ENCODE measurements around the gene PSEN2.
A peak's percentile ranks its signal among the peaks of the same experiment; 100 is the strongest.

PSEN2 gene

DNA sequence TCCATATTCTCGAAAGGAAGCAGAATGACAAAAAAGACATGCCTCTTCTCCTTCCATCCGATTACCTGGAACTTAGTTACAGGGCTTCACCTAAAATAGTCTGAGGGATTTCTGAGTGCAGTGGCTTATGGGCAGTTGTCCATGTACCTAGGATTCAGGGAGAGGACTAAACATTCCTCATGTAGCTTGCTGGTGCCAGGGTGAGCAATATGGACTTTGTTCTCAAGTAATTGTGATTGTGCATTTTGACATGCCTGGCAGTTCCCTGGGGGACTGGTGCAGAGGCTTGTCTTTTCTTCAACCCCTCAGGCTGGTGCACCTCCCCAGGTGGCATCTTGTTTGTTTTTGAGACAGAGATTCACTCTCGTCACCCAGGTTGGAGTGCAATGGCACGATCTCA is 6.1 kb upstream of the PSEN2 start:
- no peak for FAIRE-seq
- no peak for DNase-seq (ENCODE audit: low spot score)

DNA sequence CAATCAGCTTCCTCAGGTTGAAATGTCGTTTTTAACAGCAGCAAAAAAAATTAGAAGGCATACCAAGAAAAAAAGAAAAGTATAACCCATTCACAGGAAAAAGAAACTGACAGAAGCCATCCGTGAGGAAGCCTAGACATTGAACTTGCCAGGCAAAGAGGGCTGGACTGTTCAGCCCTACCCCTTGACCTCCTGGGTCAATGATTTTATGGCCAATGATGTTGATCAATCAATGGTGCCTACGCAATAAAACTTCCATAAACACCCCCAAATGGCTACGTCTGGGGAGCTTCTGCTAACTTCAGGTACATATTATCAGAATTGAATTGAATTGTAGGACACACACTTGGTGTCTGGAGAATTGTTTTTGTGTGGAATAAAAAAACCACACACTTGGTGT is 4.8 kb upstream of the PSEN2 start:
- FAIRE-seq (no peak), DNase-seq (ENCODE audit: low spot score) (no peak)

DNA sequence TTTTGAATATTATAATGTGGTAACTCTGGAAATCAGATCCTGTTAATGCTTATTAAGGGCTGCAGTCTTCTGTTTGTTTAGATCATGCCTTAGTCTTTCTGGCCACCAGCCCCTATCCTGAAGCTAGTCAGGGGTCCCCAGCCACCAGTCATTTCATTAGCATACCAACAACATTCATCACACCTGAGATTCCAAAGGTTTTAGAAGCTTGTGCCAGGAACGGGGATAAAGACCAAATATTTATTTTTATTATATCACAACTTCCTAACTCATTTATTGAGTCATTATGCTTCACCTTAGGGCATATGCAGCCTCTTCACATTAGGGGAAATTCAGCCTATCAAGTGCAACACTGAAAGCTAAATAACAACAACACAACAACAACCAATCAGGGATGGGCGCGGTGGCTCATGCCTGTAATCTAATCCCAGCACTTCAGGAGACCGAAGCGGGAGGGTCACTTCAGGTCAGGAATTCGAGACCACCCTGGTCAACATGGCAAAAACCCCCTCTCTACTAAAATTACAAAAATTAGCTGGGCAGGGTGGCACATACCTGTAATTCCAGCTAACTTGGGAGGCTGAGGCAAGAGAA is 2.9 kb upstream of the PSEN2 start:
- DNase-seq (ENCODE audit: low spot score) (no peak), FAIRE-seq (no peak)

DNA sequence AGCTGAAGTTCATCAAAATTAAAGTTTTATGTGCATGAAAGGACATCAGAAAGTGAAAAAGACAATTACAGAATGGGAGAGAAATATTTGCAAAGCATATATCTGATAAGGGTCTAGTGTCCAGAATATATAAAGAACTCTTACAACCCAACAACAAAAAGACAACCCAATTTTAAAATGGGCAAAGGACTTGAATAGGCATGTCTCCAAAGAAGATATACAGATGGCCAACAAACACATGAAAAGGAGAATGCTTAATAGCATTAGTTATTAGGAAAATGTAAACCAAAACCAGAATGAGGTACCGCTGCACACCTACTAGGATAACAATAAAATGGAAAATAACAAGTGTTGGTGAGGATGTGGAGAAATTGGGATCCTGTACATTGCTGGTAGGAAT is 1.7 kb upstream of the PSEN2 start:
- no peak for FAIRE-seq
- DNase-seq (ENCODE audit: low spot score): no peak

DNA sequence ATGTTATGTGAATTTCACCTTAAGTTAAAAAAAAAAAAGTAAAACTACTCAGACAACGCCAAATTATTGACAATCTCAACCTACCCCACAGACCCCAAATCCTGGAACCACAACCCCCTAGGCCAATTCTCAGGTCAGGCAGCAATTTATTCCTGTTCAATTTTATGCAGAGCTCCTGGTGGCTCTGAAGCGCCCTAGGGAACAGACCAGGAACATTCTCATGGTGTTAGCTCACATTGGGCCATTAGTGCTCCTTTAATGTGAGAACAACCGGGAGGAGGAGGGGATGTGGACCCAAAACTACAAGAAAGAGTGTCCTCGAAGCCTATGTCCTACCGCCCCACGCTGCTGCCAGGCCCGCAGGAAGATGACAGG is 403 bp upstream of the PSEN2 start:
- DNase-seq (ENCODE audit: low spot score) (no peak), FAIRE-seq (no peak)

DNA sequence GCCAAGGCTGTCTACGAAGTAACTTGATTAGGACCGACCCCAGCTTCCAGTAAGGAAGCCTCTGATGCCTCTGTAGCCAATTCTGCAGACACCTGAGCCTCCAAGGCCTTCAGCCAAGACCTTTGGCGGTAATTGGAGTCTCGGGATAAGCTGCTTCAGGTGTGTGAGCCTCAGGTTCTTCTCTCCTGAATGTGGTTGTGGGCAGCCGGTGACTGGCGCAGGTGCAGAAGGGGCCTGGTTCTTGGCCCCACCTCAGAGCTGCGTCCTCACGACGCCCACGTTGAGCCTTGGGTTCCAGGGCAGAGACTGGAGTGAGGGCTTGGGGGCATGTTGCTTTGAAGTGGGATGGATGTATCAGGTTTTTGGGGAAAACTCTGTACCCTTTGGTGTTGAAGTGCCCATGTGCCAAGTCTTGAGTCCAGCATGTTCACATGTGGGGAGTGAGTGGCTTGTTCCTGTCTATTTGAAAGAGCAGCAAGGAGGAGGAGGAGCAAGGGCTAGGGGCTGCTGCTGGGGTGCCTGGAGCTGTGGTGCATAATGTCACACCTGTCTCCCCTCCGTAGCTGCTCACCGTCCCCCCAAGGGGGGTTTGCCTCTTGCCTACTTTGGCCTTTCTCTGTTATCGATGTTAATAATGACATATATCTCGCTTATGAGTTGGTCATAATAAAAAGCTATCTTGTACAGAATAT is 1.4 kb downstream of the PSEN2 start:
- DNase-seq (ENCODE audit: low spot score): no peak
- FAIRE-seq: no peak

DNA sequence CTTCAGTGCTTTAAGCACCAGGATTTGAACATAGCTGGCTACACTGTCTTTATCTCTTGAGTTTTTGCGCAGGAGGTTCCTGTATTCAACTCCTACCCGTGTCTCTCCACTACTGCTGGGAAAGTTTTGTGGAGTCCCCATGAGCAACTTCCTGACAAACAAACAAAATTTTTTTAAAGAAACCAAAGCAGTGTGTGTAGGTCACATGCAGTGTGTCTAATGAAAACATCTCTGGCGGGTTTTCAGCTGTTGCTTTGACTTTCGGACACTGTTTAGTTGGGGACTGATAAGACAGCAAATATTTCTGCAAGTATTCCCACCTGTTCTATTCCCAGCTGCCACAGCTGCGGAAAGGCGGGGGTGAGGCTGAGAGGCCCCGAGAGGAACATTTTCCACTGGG is 2.0 kb downstream of the PSEN2 start:
- DNase-seq (ENCODE audit: low spot score): no peak
- no peak for FAIRE-seq

DNA sequence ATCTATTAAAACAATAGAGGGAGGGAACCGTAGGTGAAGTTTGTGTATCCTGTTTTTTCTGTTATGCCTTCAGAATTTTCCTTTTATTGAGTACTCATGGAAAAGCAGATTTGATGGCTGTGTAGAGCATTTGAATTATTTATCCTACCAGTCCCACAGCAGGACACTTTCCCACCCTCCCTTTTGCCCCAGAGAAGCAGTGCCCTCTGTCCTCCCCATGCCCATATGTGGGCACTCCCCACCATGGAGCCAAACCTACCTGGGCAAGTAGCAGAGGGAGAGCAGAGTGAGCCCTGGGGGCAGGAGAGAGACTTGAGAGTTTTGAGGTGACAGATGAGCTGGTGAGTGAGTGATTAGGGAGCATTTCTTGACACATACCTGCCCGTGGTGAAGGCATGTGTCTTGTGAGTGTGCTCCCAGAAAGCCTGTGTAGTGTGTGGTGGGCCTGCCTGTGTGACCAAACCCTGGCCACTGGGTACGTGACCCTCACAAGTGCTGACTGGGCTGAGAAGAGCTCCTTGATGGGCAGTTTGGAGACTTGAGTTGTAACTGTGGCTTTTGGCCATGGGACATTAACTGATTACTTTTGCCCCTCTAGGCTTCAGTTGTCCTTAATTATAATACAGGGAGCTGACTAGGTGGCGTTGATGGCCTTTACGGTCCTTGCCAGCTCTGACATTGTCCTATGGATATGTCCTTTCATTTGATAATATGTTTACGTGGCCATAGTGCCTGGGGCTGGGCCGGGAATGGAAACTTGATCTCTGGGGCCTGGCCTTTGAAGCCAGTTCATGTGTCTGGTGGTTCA is 3.6 kb downstream of the PSEN2 start:
- FAIRE-seq: no peak
- DNase-seq (ENCODE audit: low spot score): no peak

DNA sequence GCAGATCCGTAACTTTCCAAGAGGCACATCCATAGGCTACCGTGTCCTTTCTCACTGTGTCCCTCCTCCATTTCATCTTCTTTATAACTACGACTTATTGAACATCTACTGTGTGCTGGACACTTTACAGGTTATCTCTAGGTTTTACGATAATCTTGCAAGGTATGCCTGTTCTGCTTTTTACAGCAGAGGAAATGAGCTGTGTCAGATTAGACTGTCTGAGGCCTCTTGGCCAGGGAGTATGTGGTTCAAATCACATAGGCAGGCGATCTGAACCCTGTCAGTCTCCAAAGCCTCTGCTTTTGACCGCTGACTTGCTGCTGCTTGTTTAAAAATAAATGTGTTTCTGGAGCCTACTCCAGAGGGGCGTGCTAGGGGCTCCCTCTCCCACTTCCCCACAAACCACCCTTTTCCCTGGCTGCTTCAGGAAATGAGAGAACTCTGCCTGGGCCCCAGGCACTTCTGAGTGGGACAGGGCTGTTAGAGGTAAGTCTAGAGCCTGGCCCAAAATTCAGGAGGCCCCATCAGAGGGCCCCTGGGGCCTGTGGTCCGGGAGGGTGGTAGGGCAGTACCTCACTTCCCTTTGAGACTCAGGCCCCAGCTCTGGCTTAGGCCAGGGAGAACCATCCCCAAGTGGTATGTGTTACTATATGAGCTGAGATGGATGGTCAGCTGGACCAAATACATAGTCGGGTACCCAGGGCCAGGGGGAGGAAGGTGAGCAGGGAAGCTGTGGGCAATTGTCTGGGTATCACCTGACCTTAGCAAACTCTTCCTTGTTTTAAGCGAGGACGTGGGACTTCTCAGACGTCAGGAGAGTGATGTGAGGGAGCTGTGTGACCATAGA is 4.4 kb downstream of the PSEN2 start:
- DNase-seq (ENCODE audit: low spot score) (no peak), FAIRE-seq (no peak)

DNA sequence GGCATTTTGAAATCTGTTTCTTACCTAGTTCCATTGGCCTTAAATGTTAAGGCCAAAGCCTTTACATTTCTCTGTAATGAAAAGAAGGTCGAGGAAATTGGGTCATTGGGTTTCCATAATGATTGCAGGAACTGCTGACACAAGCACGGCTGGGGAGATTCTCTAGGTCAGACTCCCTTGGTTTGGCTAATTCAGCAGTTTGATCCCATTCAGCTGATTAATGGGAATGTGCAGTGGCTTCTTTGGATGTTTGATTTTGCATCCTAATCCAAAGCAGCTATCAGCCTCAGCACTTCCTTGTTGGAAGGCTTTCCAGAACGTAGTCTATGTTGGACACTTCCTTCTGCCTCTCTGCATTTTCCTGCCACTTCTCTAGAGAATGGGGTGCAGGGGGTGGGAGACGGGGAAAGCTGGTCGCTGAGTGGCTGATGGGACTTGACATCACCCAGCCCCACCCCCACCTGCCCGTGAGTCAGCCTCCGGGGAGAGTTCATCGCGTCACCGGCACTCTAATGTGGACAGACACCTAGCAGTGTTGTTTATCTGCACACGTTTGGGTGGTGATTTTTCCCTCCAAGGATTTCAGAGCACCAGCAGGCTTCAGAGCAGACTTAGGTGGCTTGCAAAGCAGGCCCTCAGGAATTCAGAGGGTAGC is 5.4 kb downstream of the PSEN2 start:
- DNase-seq (ENCODE audit: low spot score) (peak; percentile 22), FAIRE-seq (no peak)

DNA sequence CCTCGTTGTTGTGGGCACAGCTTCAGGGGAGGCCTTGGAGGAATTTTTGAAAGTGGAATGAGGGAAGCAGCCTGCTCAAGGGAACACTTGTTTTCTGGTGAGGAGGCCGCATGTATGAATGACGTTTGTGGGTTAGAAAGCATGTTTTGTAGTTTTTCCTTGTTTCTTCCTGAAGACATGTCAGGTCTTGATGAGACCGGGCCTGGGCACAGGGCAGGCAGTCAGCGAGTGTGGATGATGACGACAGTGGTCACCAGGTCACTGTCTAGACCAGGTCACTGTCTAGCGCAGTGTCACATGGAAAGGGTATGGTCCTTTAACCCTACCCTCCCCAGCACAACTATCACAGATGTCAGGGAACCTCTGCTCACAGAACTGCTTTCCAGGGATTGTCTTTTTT is 7.3 kb downstream of the PSEN2 start:
- DNase-seq (ENCODE audit: low spot score) (no peak), FAIRE-seq (no peak)

DNA sequence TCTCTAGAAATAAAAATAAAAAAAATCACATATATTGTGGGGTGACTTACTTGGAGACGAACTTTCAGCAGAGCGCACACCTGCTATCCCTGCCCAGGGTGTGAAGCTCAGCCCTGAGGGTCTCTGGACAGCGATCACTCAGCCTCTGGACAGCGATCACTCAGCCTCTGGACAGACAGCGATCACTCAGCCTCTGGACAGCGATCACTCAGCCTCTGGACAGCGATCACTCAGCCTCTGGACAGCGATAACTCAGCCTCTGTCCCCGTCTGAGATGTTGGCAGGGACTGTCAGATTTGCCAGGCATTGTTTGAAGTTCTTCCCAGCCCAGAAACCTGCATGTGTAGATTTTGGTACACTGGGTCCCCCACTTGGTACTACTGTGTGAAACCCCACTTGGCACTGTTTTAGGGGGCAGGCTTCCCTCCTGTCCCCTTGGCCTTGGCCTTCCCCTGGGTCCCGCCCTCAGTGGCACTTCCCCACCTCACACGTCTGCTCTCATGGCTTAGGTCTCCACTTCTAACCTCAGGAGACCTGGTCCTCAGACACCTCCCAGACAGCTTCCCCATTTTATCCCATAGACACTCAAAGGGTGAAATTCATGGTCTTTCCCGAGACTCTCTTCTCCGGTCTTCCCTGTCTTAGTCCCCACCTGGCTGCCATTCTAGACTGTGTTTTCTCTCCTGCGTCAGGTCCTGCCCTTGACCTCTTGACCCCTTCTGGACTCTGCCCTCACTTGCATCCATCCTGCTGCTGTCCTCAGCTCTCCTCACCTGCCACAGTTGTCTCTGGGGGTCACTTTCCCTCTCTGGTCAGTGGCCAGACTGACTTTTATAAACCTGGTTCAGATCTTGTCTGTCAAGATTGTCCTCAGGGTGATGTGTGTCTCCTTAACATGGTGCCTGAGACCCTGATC is 10.2 kb downstream of the PSEN2 start:
- FAIRE-seq (no peak), DNase-seq (ENCODE audit: low spot score) (no peak)

DNA sequence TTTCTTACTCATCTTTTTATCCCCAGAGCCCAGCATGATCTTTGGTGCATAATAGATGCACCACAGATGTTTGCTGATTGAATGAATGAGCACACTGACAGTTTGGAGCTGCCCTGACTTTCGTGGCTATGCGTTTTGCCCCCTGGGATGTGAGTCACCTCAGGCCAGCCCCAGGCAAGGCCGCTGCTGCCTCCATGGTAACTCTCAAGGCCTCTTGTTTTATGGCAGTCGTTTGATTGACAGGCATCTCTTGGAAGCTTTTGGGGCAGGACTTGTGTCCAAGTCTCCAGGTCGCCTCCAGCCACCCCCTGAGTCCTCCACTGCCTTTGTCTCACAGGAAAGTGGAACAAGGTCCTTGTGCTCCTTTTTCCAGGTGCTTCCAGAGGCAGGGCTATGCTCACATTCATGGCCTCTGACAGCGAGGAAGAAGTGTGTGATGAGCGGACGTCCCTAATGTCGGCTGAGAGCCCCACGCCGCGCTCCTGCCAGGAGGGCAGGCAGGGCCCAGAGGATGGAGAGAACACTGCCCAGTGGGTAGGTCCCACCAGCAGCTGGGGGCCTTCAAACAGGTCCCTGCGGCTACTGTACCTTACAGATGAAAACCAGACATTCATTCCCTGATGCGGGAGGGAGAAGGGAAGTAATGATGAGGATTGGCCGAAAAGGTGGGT is 11.2 kb downstream of the PSEN2 start:
- no peak for FAIRE-seq

DNA sequence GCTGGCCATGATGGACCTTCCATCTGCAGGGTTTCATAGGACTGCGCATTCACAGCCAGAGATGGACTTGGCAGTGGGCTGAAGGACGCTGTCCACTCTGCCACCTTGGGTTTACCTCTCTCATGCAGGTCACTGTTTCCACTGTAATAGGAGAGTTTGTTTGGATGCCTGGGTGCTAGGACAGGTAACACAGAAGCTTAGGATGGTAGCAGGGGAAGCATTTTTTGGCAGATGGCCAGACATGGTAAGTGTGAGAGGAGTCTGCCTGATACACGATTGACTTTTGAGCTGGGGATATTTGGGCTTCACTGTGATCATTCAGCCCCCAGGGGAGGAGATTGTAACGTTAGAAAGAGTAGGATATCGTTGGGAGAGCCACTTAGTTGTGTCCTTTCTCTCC is 11.8 kb downstream of the PSEN2 start:
- FAIRE-seq (no peak), DNase-seq (ENCODE audit: low spot score) (no peak)

More for the DNA sequence above, 11.2 kb downstream of the PSEN2 start:
- DNase-seq (ENCODE audit: low spot score): no peak

DNA sequence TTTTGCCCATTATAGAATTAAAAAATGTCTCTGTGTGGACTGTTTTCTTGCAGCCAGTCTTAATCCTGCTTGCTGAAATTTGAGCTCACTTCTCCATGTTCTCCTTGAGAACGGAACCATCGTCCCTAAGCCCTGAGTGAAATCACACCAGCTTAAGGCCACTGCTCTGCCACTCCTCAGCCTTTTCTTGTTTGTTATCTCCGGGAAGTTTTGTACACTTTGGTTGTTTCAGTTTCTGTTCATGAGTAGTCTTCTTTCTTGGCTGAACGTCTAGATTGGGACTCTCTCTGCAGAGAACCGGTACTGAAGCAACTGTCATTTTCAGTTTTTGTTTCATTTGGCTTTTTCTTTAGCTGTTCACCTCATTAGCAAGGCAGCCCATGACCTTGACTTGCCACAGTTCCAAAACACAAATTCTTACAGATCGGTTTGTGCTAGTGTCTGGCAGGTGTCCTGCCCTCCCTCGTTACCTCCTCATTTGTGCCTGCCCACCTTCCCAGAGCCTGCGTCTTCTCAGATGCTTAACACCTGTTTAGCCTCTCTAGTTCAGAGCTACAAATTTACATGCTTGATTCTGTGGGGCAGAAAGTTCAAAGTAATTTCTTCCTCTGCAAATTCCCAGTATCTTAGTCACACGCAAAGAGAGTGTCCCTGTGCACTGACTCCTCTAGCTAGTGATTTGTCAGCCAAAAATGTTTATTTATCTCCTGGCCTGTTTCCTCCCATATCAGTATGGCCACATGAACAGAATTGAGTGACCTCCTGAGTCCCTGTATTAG is 12.4 kb downstream of the PSEN2 start:
- peak; percentile 48 for DNase-seq (ENCODE audit: low spot score)

DNA sequence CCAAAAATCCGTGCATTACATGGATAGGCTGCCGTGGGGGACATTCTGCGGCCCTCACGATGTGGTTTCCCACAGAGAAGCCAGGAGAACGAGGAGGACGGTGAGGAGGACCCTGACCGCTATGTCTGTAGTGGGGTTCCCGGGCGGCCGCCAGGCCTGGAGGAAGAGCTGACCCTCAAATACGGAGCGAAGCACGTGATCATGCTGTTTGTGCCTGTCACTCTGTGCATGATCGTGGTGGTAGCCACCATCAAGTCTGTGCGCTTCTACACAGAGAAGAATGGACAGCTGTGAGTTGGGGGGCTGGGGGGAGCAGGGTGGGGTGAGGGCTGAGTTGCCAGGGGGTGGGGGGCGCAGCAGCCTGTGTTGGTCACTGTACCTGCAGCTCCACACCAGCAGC is 13.2 kb downstream of the PSEN2 start:
- DNase-seq (ENCODE audit: low spot score) (no peak), FAIRE-seq (no peak)

More for the DNA sequence above, 12.4 kb downstream of the PSEN2 start:
- no peak for FAIRE-seq

DNA sequence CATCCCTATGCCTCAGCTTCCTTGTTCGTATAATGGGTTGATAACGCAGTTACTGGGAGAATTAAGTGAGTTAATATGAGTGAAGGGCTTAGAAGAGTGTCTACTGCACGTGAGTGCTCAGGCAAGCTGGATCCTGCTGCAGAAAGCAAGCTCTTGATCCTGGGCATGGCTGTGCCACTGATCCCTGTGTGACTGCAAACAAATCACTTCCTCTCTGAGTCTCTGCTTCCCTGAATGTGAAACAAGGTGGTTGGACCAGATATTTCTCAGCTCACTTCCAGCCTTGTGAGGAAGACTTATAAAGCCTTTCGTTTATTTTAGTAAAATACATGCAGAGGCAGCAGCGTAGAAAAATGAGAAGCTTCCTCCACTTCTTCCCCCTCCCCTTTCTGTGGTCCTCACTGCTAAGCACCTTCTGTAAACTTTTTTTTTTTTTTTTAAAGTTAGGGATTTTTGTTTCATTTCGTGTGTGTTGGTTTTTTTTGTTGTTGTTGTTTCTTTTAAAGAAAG is 13.8 kb downstream of the PSEN2 start:
- DNase-seq (ENCODE audit: low spot score): no peak
- FAIRE-seq: no peak

DNA sequence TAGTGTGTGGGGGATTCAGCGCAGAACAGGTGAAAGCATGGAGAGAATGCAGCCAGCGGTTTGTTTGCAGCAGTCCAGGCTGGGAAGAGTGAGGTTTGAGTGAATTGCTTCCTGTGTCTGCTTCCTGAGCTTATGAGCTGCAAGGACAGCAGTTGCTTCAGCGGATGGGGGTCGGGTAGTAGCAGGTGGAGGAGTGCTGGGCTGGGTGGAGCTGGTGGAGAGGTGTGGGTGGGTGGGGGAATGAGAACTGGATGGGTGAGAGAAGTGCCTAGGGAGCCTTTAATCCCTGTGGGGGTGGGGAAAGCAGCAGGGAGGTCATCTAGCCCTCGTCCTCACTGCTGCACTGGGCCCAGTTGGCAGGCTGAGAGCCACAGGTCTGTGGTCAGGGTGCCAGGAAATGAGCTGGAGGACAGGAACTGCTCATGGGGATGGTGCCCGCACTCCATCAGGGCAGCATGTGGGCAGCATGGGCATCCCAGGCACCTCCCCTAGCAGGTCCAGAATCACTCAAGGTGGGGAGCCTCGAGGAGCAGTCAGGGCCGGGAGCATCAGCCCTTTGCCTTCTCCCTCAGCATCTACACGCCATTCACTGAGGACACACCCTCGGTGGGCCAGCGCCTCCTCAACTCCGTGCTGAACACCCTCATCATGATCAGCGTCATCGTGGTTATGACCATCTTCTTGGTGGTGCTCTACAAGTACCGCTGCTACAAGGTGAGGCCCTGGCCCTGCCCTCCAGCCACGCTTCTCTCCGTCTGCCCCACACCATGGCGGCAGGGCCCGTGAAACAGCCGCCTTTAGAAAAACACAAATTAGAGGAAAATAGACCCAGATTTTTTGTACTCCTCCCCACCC is 14.8 kb downstream of the PSEN2 start:
- DNase-seq (ENCODE audit: low spot score) (no peak), FAIRE-seq (no peak)
